GM19397 (cell line): ENCODE results near the gene SLC66A1.

Experiments used
- ATAC-seq: cut with Tn5 transposase; IDR thresholded peaks from one replicate; pipeline ENCODE4 v1.9.1; 2021; ENCODE audit warnings: mild to moderate bottlenecking, moderate library complexity; ENCODE audit not compliant: unreplicated experiment

The SLC66A1 gene

GRCh38 chr1:19342062-19342750 is 30.1 kb downstream of the SLC66A1 start:
- ATAC-seq: no peak

- no peak for ATAC-seq
These were observed 30.9 kb downstream of the SLC66A1 start for GRCh38 chr1:19342894-19343616.

DNA sequence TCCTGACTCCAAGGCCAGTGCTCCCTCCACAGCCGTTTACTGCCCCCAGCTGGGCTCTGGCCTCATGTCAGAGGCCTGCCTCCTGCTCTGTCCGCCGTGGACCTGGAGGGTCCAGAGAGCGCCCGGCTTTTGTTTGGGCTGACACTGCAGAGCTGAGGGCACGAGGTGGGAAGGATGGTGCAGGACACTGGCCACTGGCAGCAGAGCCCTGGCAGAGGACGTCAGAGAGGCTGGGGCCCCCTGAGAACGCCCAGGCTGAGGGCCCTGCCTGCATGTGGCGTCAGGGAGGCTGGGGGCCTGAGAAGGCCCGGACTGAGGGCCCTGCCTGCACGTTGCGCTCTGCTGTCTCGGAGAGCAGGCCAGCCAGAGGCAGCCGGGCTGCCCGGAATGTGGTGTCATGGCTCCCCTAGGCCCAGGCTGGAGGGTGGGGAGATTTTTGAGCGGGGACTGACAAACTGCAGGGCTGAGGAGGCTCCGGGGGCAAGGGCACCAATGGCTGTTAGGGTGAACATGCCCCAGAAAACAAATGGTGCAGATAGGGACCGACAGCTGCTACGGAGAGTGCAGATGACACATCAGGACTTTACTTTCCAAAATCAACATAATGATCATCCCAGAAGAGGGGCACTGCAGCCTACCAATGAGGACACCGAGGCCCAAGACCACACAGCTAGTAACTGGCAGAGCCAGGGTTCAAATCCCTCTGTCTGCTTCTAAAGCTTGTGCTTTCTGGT is 31.7 kb downstream of the SLC66A1 start:
- ATAC-seq: no peak

DNA sequence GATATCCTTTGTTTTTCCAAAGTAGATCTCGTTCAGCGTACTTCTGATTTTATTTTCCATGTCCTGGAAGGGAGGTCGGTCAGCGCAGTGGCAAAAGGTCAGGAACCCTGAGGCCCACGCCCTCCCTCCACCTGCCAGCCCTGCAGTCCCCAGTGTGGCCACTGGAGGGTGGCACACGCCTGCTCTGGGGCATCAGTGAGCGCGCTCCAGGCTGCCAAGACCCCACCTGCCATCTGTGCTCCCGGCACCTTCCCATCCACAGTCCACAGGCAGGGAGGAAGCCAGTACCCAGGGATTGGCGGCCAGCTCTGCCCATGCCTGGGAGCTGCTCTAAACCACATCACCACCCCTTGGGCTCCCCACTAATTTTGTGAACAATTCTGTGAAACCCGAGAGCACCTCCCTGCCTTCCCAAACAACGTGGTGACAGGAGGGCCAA is 32.3 kb downstream of the SLC66A1 start:
- no peak for ATAC-seq

GRCh38 chr1:19344831-19345230 is 32.7 kb downstream of the SLC66A1 start:
- ATAC-seq: no peak

GRCh38 chr1:19345391-19345790 is 33.3 kb downstream of the SLC66A1 start:
- ATAC-seq: no peak

GRCh38 chr1:19346026-19346425 is 33.9 kb downstream of the SLC66A1 start:
- no peak for ATAC-seq

GRCh38 chr1:19347533-19348172 is 35.5 kb downstream of the SLC66A1 start:
- no peak for ATAC-seq

- no peak for ATAC-seq
These were observed 36.5 kb downstream of the SLC66A1 start for GRCh38 chr1:19348441-19349198.

DNA sequence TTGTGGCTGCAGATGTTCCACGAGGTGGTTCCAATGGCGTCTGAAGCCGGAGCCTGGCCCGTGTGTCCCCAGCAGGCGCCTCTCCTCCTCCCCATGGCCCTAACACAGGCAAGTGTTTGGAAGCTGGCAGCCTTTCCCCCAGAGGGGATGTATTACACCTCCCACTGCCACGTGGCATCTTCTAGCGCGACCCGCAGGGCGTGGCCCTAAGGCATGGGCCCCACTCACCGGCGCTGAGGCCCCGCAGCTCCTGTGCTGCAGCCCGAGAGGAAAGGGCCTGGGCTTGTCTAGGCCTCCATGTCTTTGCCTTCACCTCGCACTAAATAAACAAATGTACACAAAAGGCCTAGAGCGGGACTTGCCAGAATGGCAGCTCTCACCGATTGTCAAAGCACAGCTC is 37.9 kb downstream of the SLC66A1 start:
- ATAC-seq: no peak

GRCh38 chr1:19350566-19350965 is 38.4 kb downstream of the SLC66A1 start:
- ATAC-seq: no peak

GRCh38 chr1:19351873-19352272 is 39.7 kb downstream of the SLC66A1 start:
- no peak for ATAC-seq

DNA sequence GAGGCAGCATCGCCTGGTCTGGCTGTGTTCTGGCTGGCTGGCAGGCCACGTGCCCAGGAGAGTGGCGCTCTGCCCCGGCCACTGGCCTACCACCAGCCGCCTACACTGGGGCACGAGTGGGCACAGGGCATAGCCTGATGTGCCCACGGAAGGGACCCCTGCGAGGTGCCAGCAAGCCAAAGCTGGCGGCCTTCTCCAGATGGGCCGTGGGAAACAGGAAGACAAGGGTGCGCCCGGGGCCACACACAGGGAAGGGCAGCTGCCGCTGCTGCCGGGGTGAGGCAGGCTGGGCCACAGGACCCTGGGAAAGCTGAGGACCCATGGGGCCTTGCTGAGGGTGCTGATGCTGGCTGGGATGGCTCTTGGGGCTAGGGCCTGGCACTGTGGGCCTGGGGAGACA is 40.7 kb downstream of the SLC66A1 start:
- ATAC-seq: no peak

DNA sequence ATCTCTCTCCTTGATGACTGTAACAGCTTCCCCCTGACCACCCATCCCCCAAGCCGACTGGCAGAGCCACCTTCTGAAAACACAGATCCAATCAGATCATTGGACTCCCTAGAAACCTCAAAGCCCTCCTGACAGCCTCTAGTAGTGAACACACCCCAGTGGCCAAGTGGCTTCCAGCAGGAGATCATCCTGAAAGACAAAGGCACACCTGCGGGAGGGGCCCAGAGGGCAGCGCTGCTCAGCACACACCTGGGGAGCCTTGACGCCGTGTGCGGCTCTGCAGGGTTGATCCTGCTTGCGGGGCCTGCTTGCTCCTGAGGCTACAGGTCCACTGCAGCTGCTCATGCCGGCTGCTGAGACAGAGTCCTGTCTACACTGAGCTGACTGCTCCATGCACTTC is 41.5 kb downstream of the SLC66A1 start:
- ATAC-seq: no peak

GRCh38 chr1:19354531-19354981 is 42.4 kb downstream of the SLC66A1 start:
- no peak for ATAC-seq

GRCh38 chr1:19356266-19356665 is 44.1 kb downstream of the SLC66A1 start:
- no peak for ATAC-seq

- ATAC-seq: no peak
These were observed 45.3 kb downstream of the SLC66A1 start for GRCh38 chr1:19357299-19357986.

DNA sequence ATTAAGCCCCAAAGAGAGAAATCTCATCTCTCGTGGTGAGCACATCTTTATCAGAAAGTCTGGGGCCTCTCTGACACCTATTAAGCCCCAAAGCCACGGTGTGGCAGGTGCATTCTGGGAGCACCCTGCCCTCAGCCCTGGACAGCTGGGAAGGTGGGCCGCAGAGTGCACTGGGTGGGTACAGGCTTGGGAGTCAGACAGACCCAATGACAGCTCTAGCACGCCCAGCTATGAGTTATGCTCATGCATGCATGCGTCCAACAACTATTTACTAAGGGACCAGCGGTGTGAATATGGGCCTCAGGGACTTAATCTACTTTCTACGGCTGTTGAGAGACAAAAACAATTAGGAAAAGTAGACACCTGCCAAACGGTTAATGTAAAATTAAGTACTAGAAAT is 46.6 kb downstream of the SLC66A1 start:
- no peak for ATAC-seq

GRCh38 chr1:19359357-19359756 is 47.2 kb downstream of the SLC66A1 start:
- ATAC-seq: no peak

- no peak for ATAC-seq
These were observed 47.9 kb downstream of the SLC66A1 start for GRCh38 chr1:19360016-19360415.
